B cell (primary cell): Measurements from ENCODE around the gene GLIPR1. TPM values are rescaled to one million over a fixed set of nuclear protein-coding genes. Genes with fewer than 3 reads are reported as not detected.
"Not testable (repeated sequence)": the region's sequence is repeated elsewhere in the genome, so short reads cannot be mapped to it uniquely, and the experiment has no call there.

Source experiments
- ATAC-seq: fragments of 200-7000 bp; cut with Tn5 transposase; one replicate; pipeline ENCODE4 v1.10.0; 2021; ENCODE audit warnings: low read depth, mild to moderate bottlenecking, moderate number of reproducible peaks, moderate library complexity
- CTCF ChIA-PET: fragments of 350-600 bp; sonication (Branson Sonifier 250); formaldehyde crosslinking; loops from one replicate; lab custom pipeline; 2021; ENCODE audit warnings: antibody characterized with exemption, inconsistent platforms; lab: Charles Lee
- POLR2A ChIA-PET: fragments of 350-600 bp; sonication (Branson Sonifier 250); formaldehyde crosslinking; loops from one replicate; lab custom pipeline; 2021; ENCODE audit warnings: antibody characterized with exemption; lab: Charles Lee
- DNase-seq: peaks from one replicate; pipeline ENCODE4 v3.0.0; 2013
- H2AFZ ChIP-seq: 2 replicates; pipeline ENCODE4 v1.6.1; 2012; ENCODE audit warnings: mild to moderate bottlenecking, low read depth, low read length; ENCODE audit not compliant: insufficient read depth, poor library complexity, severe bottlenecking
- H3K27ac ChIP-seq, 2 donors: 1 replicate in 1 of 2; 2 replicates in 1 of 2; pipeline ENCODE4 v1.5.1; 2012 to 2013; ENCODE audit warnings: low read length in 2 of 2, mild to moderate bottlenecking in 2 of 2, moderate library complexity in 1 of 2
- H3K27me3 ChIP-seq, 4 experiments: fragments of 200-600 bp in 1 of 4; sonication (generic) in 1 of 4; replicated peaks in 1 of 4; 1 replicate in 2 of 4; 2 replicates in 2 of 4; pipeline versions ENCODE4 v1.6.1 to v1.7.0; 2013 to 2016; ENCODE audit warnings: low read length in 3 of 4, mild to moderate bottlenecking in 2 of 4, mixed read lengths in 1 of 4, moderate library complexity in 1 of 4; ENCODE audit not compliant: insufficient read depth in 4 of 4, control insufficient read depth in 3 of 4; ENCODE audit errors: control extremely low read depth in 1 of 4
- H3K36me3 ChIP-seq, 2 experiments: replicated peaks in 1 of 2; 1 replicate in 1 of 2; 2 replicates in 1 of 2; pipeline versions ENCODE4 v1.6.1 to v1.7.1; 2013; ENCODE audit warnings: low read length in 1 of 2; ENCODE audit not compliant: insufficient read depth in 2 of 2, control insufficient read depth in 1 of 2; ENCODE audit errors: control extremely low read depth in 1 of 2, extremely low read depth in 1 of 2
- H3K4me1 ChIP-seq, 2 donors: fragments of 200-600 bp in 1 of 2; sonication (generic) in 1 of 2; 1 replicate in 1 of 2; 2 replicates in 1 of 2; pipeline versions ENCODE4 v1.5.1 to v1.6.1; 2013 to 2017; ENCODE audit warnings: low read length in 2 of 2; ENCODE audit not compliant: control insufficient read depth in 2 of 2, insufficient read depth in 2 of 2
- H3K4me2 ChIP-seq: replicated peaks from 2 replicates; pipeline ENCODE3; 2012; ENCODE audit warnings: mild to moderate bottlenecking, low read depth, low read length; ENCODE audit not compliant: poor library complexity, severe bottlenecking
- H3K4me3 ChIP-seq, 5 experiments: fragments of 200-600 bp in 1 of 5; sonication (generic) in 1 of 5; 1 replicate in 3 of 5; 2 replicates in 2 of 5; pipeline versions ENCODE4 v1.5.1 to v1.7.0; 2011 to 2016; ENCODE audit warnings: low read length in 4 of 5, mild to moderate bottlenecking in 4 of 5, low read depth in 2 of 5, control low read depth in 1 of 5, moderate library complexity in 1 of 5; ENCODE audit not compliant: insufficient read depth in 1 of 5; ENCODE audit errors: control extremely low read depth in 1 of 5, extremely low read depth in 1 of 5
- H3K79me2 ChIP-seq: fragments of 200-600 bp; sonication (generic); one replicate; pipeline ENCODE4 v1.6.0; 2016; ENCODE audit warnings: low read length; ENCODE audit not compliant: control insufficient read depth, insufficient read depth
- H3K9ac ChIP-seq: fragments of 200-600 bp; sonication (generic); 2 replicates; pipeline ENCODE4 v1.6.1; 2017; ENCODE audit warnings: mild to moderate bottlenecking, low read length, moderate library complexity
- H3K9me3 ChIP-seq, 3 donors: one replicate each; pipeline versions ENCODE4 v1.6.1 to v1.7.1; 2013; ENCODE audit warnings: low read length in 2 of 3; ENCODE audit not compliant: control insufficient read depth in 2 of 3, insufficient read depth in 1 of 3; ENCODE audit errors: control extremely low read depth in 1 of 3
- H4K20me1 ChIP-seq: 2 replicates; pipeline ENCODE4 v1.6.0; 2012; ENCODE audit warnings: mild to moderate bottlenecking, low read length; ENCODE audit not compliant: insufficient read depth, control insufficient read depth, poor library complexity, severe bottlenecking
- H3K27ac Mint-ChIP-seq: one replicate; pipeline ENCODE4 v1.8.0; 2021; ENCODE audit warnings: mixed read lengths
- H3K27me3 Mint-ChIP-seq: one replicate; pipeline ENCODE4 v1.8.0; 2021; ENCODE audit warnings: mixed read lengths
- H3K4me1 Mint-ChIP-seq: one replicate; pipeline ENCODE4 v1.8.0; 2021; ENCODE audit warnings: mixed read lengths
- H3K4me3 Mint-ChIP-seq: one replicate; pipeline ENCODE4 v1.8.0; 2021; ENCODE audit warnings: mixed read lengths
- H3K9me3 Mint-ChIP-seq: one replicate; pipeline ENCODE4 v1.8.0; 2022; ENCODE audit warnings: mixed read lengths; ENCODE audit not compliant: insufficient read depth
- CTCF ChIP-seq: fragments of 200-600 bp; IDR thresholded peaks from one replicate; pipeline ENCODE4 v1.8.0; 2022; ENCODE audit warnings: antibody characterized with exemption, mild to moderate bottlenecking
- EZH2 ChIP-seq: IDR thresholded peaks from 2 replicates; pipeline ENCODE4 v1.6.1; 2012; ENCODE audit warnings: borderline replicate concordance, low read depth, mild to moderate bottlenecking, moderate library complexity, low read length; ENCODE audit not compliant: insufficient read depth, poor library complexity, severe bottlenecking
- WGBS: methylation state at CpG from one replicate; pipeline ENCODE4 v1.1.5; 2013; ENCODE audit warnings: missing lambda C conversion rate; ENCODE audit not compliant: insufficient coverage; 5-methylcytosine and 5-hydroxymethylcytosine counted together
- intact Hi-C: fragments of 100-400 bp; cut with micrococcal nuclease; formaldehyde crosslinking; loops from one replicate; pipeline ENCODE4 v1.10.0; 2022
- polyA plus RNA-seq: library from polyadenylated mRNA; depleted of rRNA; stranded (reverse); fragments of >200 nt; gene quantifications from 2 replicates; pipeline ENCODE4 v1.2.3, GENCODE V29; 2012
- total RNA-seq, 2 donors: library from RNA; stranded (reverse); fragments of 120-200 nt in 1 of 2; gene quantifications; 1 replicate in 1 of 2; 2 replicates in 1 of 2; pipeline versions ENCODE4 v1.2.3 to v1.2.4, GENCODE V29; 2013 to 2022

The GLIPR1 gene
- total and polyA plus RNA-seq, 2 donors (not counting 1 experiment from before 2014, with no cell fraction given), result 52.3 to 117 TPM

DNA sequence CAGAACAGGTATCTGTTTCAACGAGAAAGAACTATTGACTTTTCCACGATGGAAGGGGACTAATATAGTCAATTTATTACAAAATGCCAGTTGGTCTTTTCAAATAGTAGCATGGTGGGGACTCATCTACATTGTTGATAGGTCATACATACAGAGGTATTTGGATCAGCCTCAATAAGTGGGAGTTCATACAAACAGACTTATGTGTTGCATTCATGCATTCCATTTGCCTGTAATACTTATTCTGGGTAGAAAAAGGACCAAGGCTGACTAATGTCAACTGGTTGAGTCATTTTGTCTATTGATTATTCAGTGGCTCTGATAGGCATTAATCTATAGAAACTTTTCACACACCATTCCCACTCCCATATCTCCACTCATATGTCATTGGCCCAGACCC, 41.5 kb upstream of the GLIPR1 start:
- intact Hi-C loops, result no loop called here

DNA sequence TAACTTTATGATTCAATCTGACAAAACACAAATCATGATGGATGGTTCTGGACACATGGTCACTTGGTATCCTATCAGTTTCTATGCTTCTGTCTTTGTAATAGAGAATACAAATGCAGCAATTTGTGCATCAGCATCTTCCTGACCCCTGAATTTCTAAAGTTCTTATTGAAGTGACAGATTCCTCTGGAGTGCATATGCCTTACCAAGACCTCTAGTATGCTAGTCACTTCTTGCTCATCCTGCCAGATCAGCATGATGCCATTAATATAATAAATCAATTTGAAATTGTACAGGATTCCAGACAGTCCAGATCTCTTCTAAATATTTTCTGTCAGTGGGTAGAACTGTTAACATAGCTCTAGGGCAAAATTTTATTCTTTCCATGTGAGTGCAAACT, 40.6 kb upstream of the GLIPR1 start:
- Histone ChIP-seq H3K36me3 (no peaks in the 10 kb centered on the region), H3K4me2 (no peak overlapping the region), H3K4me3 (no peak overlapping the region), H3K9ac (no peak overlapping the region), H3K79me2 (no peaks in the 10 kb centered on the region), H3K27ac (no peak overlapping the region), H3K4me1 (peaks cover 0 to 6% of the 10 kb centered on the region in 2 donors), H2AFZ (no peak overlapping the region), H3K9me3 (peaks cover 0 to 5% (median 2%) of the 10 kb centered on the region in 3 donors), H4K20me1 (no peaks in the 10 kb centered on the region), H3K27me3 (no peaks in the 10 kb centered on the region)
- intact Hi-C loops, result no loop called here
- Mint-ChIP-seq H3K27ac (no peak overlapping the region), H3K4me3 (no peak overlapping the region), H3K27me3 (peaks cover 13% of the 10 kb centered on the region), H3K4me1 (peaks cover 9% of the 10 kb centered on the region), H3K9me3 (peaks cover 2% of the 10 kb centered on the region)
- no peak for TF ChIP-seq CTCF
- TF ChIP-seq EZH2, result no peak
- ChIA-PET CTCF (interaction anchor here (2.0 to 4.8 kb wide), 2 partner anchors 43 to 49 kb away, joined by 4 to 104 read pairs; partner anchors contain the start of gene GLIPR1), POLR2A (no interaction called here)
- DNase-seq (no peak), ATAC-seq (no peak)

More for the DNA sequence above, 41.5 kb upstream of the GLIPR1 start:
- ChIA-PET CTCF (interaction anchor here (1.1 to 4.8 kb wide), 7 partner anchors 33 to 72 kb away, joined by 4 to 104 read pairs (median 12); partner anchors contain the start of genes GLIPR1 and KRR1), POLR2A (no interaction called here)
- Histone ChIP-seq H3K4me2 (no peak overlapping the region), H3K4me1 (peaks cover 0 to 6% of the 10 kb centered on the region in 2 donors), H3K36me3 (no peaks in the 10 kb centered on the region), H4K20me1 (no peaks in the 10 kb centered on the region), H3K27ac (no peak overlapping the region), H3K79me2 (no peaks in the 10 kb centered on the region), H3K27me3 (no peaks in the 10 kb centered on the region), H2AFZ (no peak overlapping the region), H3K9ac (no peak overlapping the region), H3K4me3 (no peak overlapping the region), H3K9me3 (peaks cover 0 to 5% (median 2%) of the 10 kb centered on the region in 3 donors)
- Mint-ChIP-seq H3K9me3 (peaks cover 2% of the 10 kb centered on the region), H3K27ac (no peak overlapping the region), H3K4me1 (peaks cover 9% of the 10 kb centered on the region), H3K27me3 (peaks cover 13% of the 10 kb centered on the region), H3K4me3 (no peak overlapping the region)
- no peak for TF ChIP-seq EZH2
- TF ChIP-seq CTCF, result no peak
- ATAC-seq, result no peak
- no peak for DNase-seq
- WGBS, result no CpG with 5 or more reads among the region's 2 CpGs

- H3K27ac ChIP-seq, H3K4me3 ChIP-seq, POLR2A ChIA-PET, H3K9ac ChIP-seq, intact Hi-C loops, H3K27ac Mint-ChIP-seq, H3K4me2 ChIP-seq, DNase-seq, H3K4me1 ChIP-seq, H3K4me1 Mint-ChIP-seq, H3K36me3 ChIP-seq, H3K4me3 Mint-ChIP-seq, ATAC-seq, H3K79me2 ChIP-seq, H3K9me3 ChIP-seq, H2AFZ ChIP-seq, H3K9me3 Mint-ChIP-seq, H3K27me3 ChIP-seq, H4K20me1 ChIP-seq: not testable (repeated sequence)
- WGBS, result 60% methylated on average over 3 of the region's 4 CpGs
- CTCF ChIA-PET, result interaction anchor here (1.3 to 1.6 kb wide), 2 partner anchors 44 to 46 kb away, joined by 3 to 4 read pairs; no protein-coding TSS in a partner anchor
- peaks cover 18% of the 10 kb centered on the region for H3K27me3 Mint-ChIP-seq
These were observed 38.7 kb upstream of the GLIPR1 start for GRCh38 chr12:75441687-75442449.
